OCI-LY1 (cell line): ENCODE results near the gene DNAJB12.

Source experiments
- CTCF ChIP-seq: fragments of 200-600 bp; sonication (generic), shearing (Covaris generic); IDR thresholded peaks from 2 replicates; pipeline ENCODE4 v1.5.1; 2017; ENCODE audit warnings: mild to moderate bottlenecking, antibody characterized with exemption, low read length, moderate library complexity, mixed read lengths
- EZH2 ChIP-seq: fragments of 200-600 bp; sonication (generic), shearing (Covaris generic); IDR thresholded peaks from 2 replicates; pipeline ENCODE4 v1.8.0; 2017; ENCODE audit warnings: borderline replicate concordance, mixed run types, mild to moderate bottlenecking, antibody characterized with exemption, low read length, moderate library complexity, mixed read lengths

- no peak for TF ChIP-seq CTCF
- no peak for TF ChIP-seq EZH2
These were observed 25.1 kb upstream of the DNAJB12 start for GRCh38 chr10:72379776-72380175.
